MM.1S (cell line): Measurements from ENCODE around the gene NDUFAF8.

ENCODE experiments used
- DNase-seq: peaks from one replicate; pipeline ENCODE4 v3.0.0-alpha.2; 2015
- H2AFZ ChIP-seq: fragments of 300-600 bp; sonication (generic); 2 replicates; pipeline ENCODE4 v1.6.0; 2016; ENCODE audit warnings: antibody characterized with exemption, low read length
- H3F3A ChIP-seq: fragments of 300-600 bp; sonication (generic); 2 replicates; pipeline ENCODE4 v1.6.1; 2016; ENCODE audit warnings: mild to moderate bottlenecking, antibody characterized with exemption, low read length, moderate library complexity, mixed read lengths; ENCODE audit not compliant: insufficient read depth
- H3K27ac ChIP-seq: fragments of 300-600 bp; sonication (generic); 2 replicates; pipeline ENCODE4 v1.5.1; 2016; ENCODE audit warnings: mild to moderate bottlenecking, low read length
- H3K27me3 ChIP-seq: fragments of 300-600 bp; sonication (generic); replicated peaks from 2 replicates; pipeline ENCODE4 v1.6.0; 2016; ENCODE audit warnings: low read length; ENCODE audit not compliant: insufficient read depth
- H3K36me3 ChIP-seq: fragments of 300-600 bp; sonication (generic); replicated peaks from 2 replicates; pipeline ENCODE4 v1.6.1; 2016; ENCODE audit warnings: mild to moderate bottlenecking, low read length, mixed read lengths; ENCODE audit not compliant: insufficient read depth
- H3K4me1 ChIP-seq: fragments of 300-600 bp; sonication (generic); 2 replicates; pipeline ENCODE4 v1.6.1; 2016; ENCODE audit warnings: low read length, mixed read lengths
- H3K4me2 ChIP-seq: fragments of 300-600 bp; sonication (generic); 2 replicates; pipeline ENCODE4 v1.6.0; 2016; ENCODE audit warnings: low read depth, low read length
- H3K4me3 ChIP-seq: fragments of 300-600 bp; sonication (generic); 2 replicates; pipeline ENCODE4 v1.5.1; 2016; ENCODE audit warnings: low read length, mixed read lengths
- H3K79me2 ChIP-seq: fragments of 300-600 bp; sonication (generic); 2 replicates; pipeline ENCODE4 v1.6.1; 2016; ENCODE audit warnings: mixed run types, low read length, mixed read lengths
- H3K9ac ChIP-seq: fragments of 300-600 bp; sonication (generic); 2 replicates; pipeline ENCODE4 v1.6.1; 2016; ENCODE audit warnings: low read length, mixed read lengths
- H3K9me2 ChIP-seq: fragments of 300-600 bp; sonication (generic); replicated peaks from 2 replicates; pipeline ENCODE4 v1.6.1; 2016; ENCODE audit warnings: mild to moderate bottlenecking, low read length, mixed read lengths; ENCODE audit not compliant: insufficient read depth
- H3K9me3 ChIP-seq: fragments of 300-600 bp; sonication (generic); replicated peaks from 2 replicates; pipeline ENCODE4 v1.6.1; 2016; ENCODE audit warnings: mild to moderate bottlenecking, low read length, mixed read lengths; ENCODE audit not compliant: insufficient read depth
- H4K20me1 ChIP-seq: fragments of 300-600 bp; sonication (generic); 2 replicates; pipeline ENCODE4 v1.6.1; 2016; ENCODE audit warnings: mild to moderate bottlenecking, low read length, moderate library complexity, mixed read lengths; ENCODE audit not compliant: insufficient read depth
- EZH2 ChIP-seq: fragments of 300-600 bp; sonication (generic); optimal IDR thresholded peaks from 2 replicates; pipeline ENCODE3; 2017; ENCODE audit warnings: low read depth, mild to moderate bottlenecking, antibody characterized with exemption, low read length, mixed read lengths
- EZH2phosphoT487 ChIP-seq: fragments of 300-600 bp; sonication (generic); IDR thresholded peaks from 2 replicates; pipeline ENCODE4 v1.6.1; 2018; ENCODE audit warnings: antibody characterized with exemption, low read length
- TF ChIP-seq, protein P1 (sequence below): fragments of 300-600 bp; sonication (generic); IDR thresholded peaks from 2 replicates; pipeline ENCODE4 v1.5.1; 2016; ENCODE audit warnings: antibody characterized with exemption, low read length, mixed read lengths

Gene NDUFAF8

GRCh38 chr17:81229666-81229920, 9.5 kb upstream of the NDUFAF8 start:
- H3K9me3 ChIP-seq = no peaks in the 10 kb centered on the region
- no peak overlapping the region for H3K4me3 ChIP-seq
- no peaks in the 10 kb centered on the region for H4K20me1 ChIP-seq
- H3K4me1 ChIP-seq = no peaks in the 10 kb centered on the region
- H2AFZ ChIP-seq = no peak overlapping the region
- H3K27ac ChIP-seq = no peak overlapping the region
- 0 out of 2 replicates have a peak, but pooled peaks cover 11% of the 10 kb centered on the region for H3K27me3 ChIP-seq
- H3K79me2 ChIP-seq = no peaks in the 10 kb centered on the region
- H3K4me2 ChIP-seq = no peak overlapping the region
- no peak for DNase-seq
- H3F3A ChIP-seq = no peaks in the 10 kb centered on the region
- TF ChIP-seq, protein P1, sequence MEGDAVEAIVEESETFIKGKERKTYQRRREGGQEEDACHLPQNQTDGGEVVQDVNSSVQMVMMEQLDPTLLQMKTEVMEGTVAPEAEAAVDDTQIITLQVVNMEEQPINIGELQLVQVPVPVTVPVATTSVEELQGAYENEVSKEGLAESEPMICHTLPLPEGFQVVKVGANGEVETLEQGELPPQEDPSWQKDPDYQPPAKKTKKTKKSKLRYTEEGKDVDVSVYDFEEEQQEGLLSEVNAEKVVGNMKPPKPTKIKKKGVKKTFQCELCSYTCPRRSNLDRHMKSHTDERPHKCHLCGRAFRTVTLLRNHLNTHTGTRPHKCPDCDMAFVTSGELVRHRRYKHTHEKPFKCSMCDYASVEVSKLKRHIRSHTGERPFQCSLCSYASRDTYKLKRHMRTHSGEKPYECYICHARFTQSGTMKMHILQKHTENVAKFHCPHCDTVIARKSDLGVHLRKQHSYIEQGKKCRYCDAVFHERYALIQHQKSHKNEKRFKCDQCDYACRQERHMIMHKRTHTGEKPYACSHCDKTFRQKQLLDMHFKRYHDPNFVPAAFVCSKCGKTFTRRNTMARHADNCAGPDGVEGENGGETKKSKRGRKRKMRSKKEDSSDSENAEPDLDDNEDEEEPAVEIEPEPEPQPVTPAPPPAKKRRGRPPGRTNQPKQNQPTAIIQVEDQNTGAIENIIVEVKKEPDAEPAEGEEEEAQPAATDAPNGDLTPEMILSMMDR = no peak
- no peak for TF ChIP-seq EZH2
- no peak for TF ChIP-seq EZH2phosphoT487
- H3K9ac ChIP-seq = no peak overlapping the region
- no peaks in the 10 kb centered on the region for H3K36me3 ChIP-seq
- H3K9me2 ChIP-seq = no peaks in the 10 kb centered on the region

DNA sequence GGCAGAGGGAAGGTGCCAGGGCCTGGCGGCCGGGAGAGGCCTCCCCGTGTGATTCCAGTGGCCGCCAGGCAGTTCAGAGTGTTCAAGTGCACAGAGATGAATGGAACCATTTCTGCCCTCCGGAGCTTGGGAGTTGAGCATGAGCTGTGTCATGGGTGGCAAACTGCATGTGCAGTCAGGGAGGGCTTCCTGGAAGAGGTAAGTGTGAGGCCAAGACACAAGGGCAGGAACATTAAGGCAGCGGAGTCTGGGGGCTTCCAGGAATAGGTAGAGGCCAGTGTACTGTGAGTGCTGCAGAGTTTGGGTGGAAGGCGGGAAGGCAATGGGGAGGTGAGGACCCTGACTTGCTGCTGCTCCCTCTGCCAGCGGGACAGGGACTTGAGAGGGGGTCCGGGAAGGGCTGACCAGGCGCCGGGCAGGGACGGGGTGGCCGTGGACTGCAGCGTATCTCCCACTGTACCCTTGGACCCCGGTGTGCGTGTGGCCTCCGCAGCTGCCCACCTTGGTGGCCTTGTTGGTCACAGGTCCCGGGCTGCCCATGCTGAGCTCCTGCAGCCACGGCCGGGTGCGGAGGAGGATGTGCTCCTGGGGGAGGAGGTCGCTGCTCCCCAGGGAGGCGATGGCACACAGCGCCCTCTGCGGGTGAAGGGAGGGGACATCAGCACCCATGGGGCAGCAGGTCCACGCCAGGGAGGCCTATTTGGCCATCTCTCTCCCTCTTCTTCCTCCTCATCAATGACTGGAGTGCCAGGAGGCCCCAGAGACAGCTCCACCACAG, 8.9 kb upstream of the NDUFAF8 start:
- Histone ChIP-seq H4K20me1 (no peaks in the 10 kb centered on the region), H3K27ac (no peak overlapping the region), H3K9me2 (no peaks in the 10 kb centered on the region), H3K79me2 (peaks cover 1% of the 10 kb centered on the region; the same call in 1 of the 2 replicates), H3K9ac (no peak overlapping the region), H3F3A (no peaks in the 10 kb centered on the region), H3K36me3 (no peaks in the 10 kb centered on the region), H3K4me2 (no peak overlapping the region), H3K4me3 (no peak overlapping the region), H2AFZ (no peak overlapping the region), H3K4me1 (no peaks in the 10 kb centered on the region), H3K27me3 (0 out of 2 replicates have a peak, but pooled peaks cover 11% of the 10 kb centered on the region), H3K9me3 (no peaks in the 10 kb centered on the region)
- DNase-seq = no peak
- TF ChIP-seq, protein P1 = peak; percentile 21; the same call in 1 of the 2 replicates
- no peak for TF ChIP-seq EZH2phosphoT487
- no peak for TF ChIP-seq EZH2

DNA sequence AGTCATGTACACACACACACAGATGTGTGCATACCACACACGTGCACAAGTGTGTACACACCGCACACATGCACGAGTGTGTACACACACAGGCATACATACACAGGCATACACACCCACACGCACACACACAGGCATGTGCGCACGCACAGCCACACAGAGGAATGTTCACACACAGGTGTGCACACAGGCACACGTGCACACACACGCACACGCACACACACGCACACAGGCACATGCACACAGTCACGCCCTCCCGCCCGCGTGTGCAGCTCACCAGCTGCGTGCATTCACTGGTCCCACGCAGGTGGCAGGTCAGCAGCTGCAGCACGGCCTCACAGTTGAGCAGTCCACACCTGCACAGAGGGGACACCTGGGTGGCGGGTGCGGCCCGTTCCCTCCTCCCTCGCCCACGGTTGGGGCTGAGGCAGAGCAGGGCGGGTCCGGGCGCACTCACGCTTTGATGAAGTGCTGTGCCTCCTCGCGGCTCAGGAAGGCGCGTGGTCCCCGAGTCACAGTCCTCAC, 7.9 kb upstream of the NDUFAF8 start:
- Histone ChIP-seq H3K27ac (no peak overlapping the region), H2AFZ (no peak overlapping the region), H3K79me2 (peaks cover 11% of the 10 kb centered on the region; the same call in 1 of the 2 replicates), H3K4me1 (no peaks in the 10 kb centered on the region), H3K9ac (no peak overlapping the region), H3F3A (no peaks in the 10 kb centered on the region), H3K9me2 (no peaks in the 10 kb centered on the region), H3K4me3 (no peak overlapping the region), H3K36me3 (no peaks in the 10 kb centered on the region), H3K4me2 (no peak overlapping the region), H3K9me3 (no peaks in the 10 kb centered on the region), H3K27me3 (0 out of 2 replicates have a peak, but pooled peaks cover 5% of the 10 kb centered on the region), H4K20me1 (no peaks in the 10 kb centered on the region)
- DNase-seq = no peak
- TF ChIP-seq, protein P1 = no peak
- TF ChIP-seq EZH2 (no peak), EZH2phosphoT487 (no peak)
